Measurements from ENCODE around the gene HSPA4. TPM values are rescaled to one million over a fixed set of nuclear protein-coding genes. Genes with fewer than 3 reads are reported as not detected.
"Not testable (repeated sequence)": the region's sequence is repeated elsewhere in the genome, so short reads cannot be mapped to it uniquely, and the experiment has no call there.

HSPA4 gene
- total RNA-seq, 1 donor from 2014 or later: 90.5 TPM

- DNase-seq (ENCODE audit: extremely low read depth, low read depth, low spot score): no peak
Observed at GRCh38 chr5:133049726-133050048, 2.1 kb upstream of the HSPA4 start.

- no peak for DNase-seq (ENCODE audit: extremely low read depth, low read depth, low spot score)
Observed at GRCh38 chr5:133050521-133050920, 1.3 kb upstream of the HSPA4 start.

- DNase-seq (ENCODE audit: extremely low read depth, low read depth, low spot score): no peak
Observed at GRCh38 chr5:133051061-133051541, 712 bp upstream of the HSPA4 start.

- DNase-seq (ENCODE audit: extremely low read depth, low read depth, low spot score): no peak
Observed at GRCh38 chr5:133052317-133053175, 733 bp downstream of the HSPA4 start.

GRCh38 chr5:133053448-133053847 is 1.6 kb downstream of the HSPA4 start:
- no peak for DNase-seq (ENCODE audit: extremely low read depth, low read depth, low spot score)

- no peak for DNase-seq (ENCODE audit: extremely low read depth, low read depth, low spot score)
Observed at GRCh38 chr5:133054697-133055471, 3.1 kb downstream of the HSPA4 start.

- no peak for DNase-seq (ENCODE audit: extremely low read depth, low read depth, low spot score)
Observed at GRCh38 chr5:133056891-133057290, 5.1 kb downstream of the HSPA4 start.

- DNase-seq (ENCODE audit: extremely low read depth, low read depth, low spot score): no peak
Observed at GRCh38 chr5:133059621-133060020, 7.8 kb downstream of the HSPA4 start.

GRCh38 chr5:133062276-133062675 is 10.5 kb downstream of the HSPA4 start:
- no peak for DNase-seq (ENCODE audit: extremely low read depth, low read depth, low spot score)

- no peak for DNase-seq (ENCODE audit: extremely low read depth, low read depth, low spot score)
Observed at GRCh38 chr5:133063965-133064364, 12.2 kb downstream of the HSPA4 start.

- no peak for DNase-seq (ENCODE audit: extremely low read depth, low read depth, low spot score)
Observed at GRCh38 chr5:133065471-133065870, 13.7 kb downstream of the HSPA4 start.

GRCh38 chr5:133066045-133066444 is 14.2 kb downstream of the HSPA4 start:
- no peak for DNase-seq (ENCODE audit: extremely low read depth, low read depth, low spot score)

- no peak for DNase-seq (ENCODE audit: extremely low read depth, low read depth, low spot score)
Observed at GRCh38 chr5:133072021-133072420, 20.2 kb downstream of the HSPA4 start.

GRCh38 chr5:133075572-133076536 is 24.0 kb downstream of the HSPA4 start:
- no peak for DNase-seq (ENCODE audit: extremely low read depth, low read depth, low spot score)

GRCh38 chr5:133079048-133079447 is 27.2 kb downstream of the HSPA4 start:
- DNase-seq (ENCODE audit: extremely low read depth, low read depth, low spot score): no peak

- DNase-seq (ENCODE audit: extremely low read depth, low read depth, low spot score): no peak
Observed at GRCh38 chr5:133081036-133081435, 29.2 kb downstream of the HSPA4 start.

GRCh38 chr5:133081703-133082102 is 29.9 kb downstream of the HSPA4 start:
- no peak for DNase-seq (ENCODE audit: extremely low read depth, low read depth, low spot score)

- DNase-seq (ENCODE audit: extremely low read depth, low read depth, low spot score): no peak
Observed at GRCh38 chr5:133082128-133082527, 30.3 kb downstream of the HSPA4 start.

- no peak for DNase-seq (ENCODE audit: extremely low read depth, low read depth, low spot score)
Observed at GRCh38 chr5:133083901-133084300, 32.1 kb downstream of the HSPA4 start.

- not testable (repeated sequence) for DNase-seq (ENCODE audit: extremely low read depth, low read depth, low spot score)
Observed at GRCh38 chr5:133085171-133085570, 33.4 kb downstream of the HSPA4 start.

- no peak for DNase-seq (ENCODE audit: extremely low read depth, low read depth, low spot score)
Observed at GRCh38 chr5:133086366-133086875, 34.6 kb downstream of the HSPA4 start.
